ENCODE measurements around the gene SIGLEC1.

Gene SIGLEC1

DNA sequence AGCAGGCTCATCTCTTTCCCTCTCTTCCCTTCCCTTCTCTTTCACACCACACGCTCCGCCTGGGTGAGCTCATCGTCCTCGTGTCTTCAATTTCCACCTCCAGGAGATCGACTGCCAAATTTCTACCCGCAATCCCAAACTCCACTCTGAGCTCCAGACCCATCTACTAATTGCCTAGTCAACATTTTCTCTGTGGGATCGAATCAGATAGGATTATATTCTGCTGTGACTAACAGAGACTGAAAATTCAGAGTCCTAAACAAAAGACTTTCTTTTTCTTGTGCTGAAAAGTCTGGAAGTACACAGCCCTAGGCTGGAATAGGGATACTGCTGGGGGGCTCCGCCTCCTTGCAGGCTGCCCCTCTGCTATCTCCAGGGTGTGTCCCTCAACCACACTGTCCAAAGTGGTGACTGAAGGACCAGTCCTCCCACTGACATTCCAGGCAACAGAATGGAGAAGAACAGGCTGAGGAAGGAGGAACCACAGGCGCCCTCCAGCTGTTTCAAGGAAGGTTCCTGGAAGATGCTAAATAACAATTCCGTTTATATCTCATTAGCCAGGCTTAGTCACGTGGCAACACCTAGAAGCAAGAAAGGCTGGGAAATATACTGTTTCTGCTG is 15.1 kb upstream of the SIGLEC1 start:
- DNase-seq, result no peak

DNA sequence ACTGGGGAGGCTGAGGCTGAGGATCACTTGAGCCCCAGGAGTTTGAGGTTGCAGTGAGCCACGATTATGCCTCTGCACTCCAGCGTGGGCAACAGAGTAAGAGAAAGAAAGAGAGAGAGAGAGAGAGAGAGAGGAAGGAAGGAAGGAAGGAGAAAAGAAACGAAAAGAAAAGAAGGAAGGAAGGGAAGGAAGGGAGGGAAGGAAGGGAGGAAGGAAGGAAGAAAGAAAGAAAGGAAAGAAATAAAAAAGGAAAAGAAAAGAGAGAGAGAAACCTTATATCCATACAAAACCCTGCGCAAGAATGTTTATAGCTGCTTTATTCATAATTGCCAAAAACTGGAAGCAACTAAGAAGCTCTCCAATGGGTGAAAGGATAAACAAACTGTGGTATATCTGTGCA is 12.0 kb upstream of the SIGLEC1 start:
- DNase-seq, result no peak

- no peak for DNase-seq
These were observed 10.9 kb upstream of the SIGLEC1 start for GRCh38 chr20:3723284-3723683.

GRCh38 chr20:3721912-3722311 is 9.5 kb upstream of the SIGLEC1 start:
- no peak for DNase-seq

GRCh38 chr20:3720626-3721025 is 8.2 kb upstream of the SIGLEC1 start:
- no peak for DNase-seq

DNA sequence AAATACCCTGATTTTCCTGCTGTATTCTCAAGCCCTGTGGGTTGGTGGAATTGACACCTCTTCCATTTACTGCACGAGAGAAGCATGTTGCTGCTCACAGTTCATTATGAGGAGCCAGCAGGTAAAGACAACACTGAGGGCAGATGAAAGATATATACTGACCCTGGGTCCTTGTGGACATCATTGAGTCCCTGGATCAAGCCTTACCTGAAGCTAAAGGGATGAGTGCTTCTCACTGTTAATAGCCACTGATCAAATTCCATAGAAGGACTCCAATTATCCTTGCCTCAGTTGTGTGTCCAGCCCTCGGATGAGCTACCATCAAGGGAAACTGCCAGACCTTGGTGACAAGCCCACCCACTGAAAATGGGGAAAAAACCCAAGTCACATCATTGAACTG is 7.7 kb upstream of the SIGLEC1 start:
- DNase-seq, result no peak

GRCh38 chr20:3719046-3719445 is 6.6 kb upstream of the SIGLEC1 start:
- no peak for DNase-seq

DNA sequence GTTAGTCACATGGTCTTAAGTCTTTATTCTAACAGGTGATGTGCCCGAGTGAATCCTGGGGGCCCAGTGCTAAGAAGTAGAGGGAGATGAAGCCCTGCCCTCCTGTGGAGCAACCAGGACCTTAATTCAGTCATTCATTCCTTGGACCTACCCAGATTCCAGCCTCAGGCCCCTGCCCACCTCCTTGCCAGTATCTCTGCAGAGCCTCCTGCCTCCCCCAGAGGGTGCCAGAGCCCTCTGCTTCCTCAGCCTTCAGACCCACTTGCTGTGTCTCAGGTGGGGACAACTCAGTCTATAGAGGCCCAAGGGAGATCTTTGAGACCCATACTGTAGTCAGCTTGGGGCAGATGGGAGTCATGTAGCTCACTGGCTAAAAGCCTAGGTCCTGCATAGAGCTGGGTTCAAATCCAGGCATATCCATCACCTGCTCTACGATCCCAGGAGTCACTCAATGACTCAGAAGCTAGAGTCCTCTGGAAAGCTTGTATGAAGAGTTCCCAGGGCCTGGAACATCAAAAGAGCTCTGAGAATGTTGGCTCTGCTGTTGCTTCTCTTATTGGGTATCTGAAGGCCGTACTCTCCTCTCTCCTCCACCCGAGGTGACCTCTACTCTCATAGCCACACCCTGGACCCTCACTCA is 3.9 kb upstream of the SIGLEC1 start:
- no peak for DNase-seq

DNA sequence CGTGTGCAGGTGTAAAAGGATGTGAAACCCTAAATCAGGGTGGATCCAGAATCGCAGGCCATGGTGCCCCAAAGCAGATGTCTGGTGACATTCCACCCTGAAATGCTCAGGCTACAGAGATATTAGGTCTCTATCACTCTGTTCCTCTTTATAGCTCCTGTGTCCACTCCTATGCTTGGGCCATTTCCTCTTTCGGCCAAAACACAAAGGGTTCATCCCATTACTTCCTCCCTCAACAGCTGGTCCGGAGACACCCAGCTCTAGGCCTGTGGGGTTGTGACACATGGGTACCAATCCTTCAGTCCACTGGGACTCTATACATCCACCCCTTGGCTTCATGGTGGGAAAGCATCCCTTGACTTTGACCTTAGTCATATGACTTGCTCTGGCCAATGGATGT is 1.7 kb upstream of the SIGLEC1 start:
- DNase-seq, result no peak

- DNase-seq, result no peak
These were observed 887 bp downstream of the SIGLEC1 start for GRCh38 chr20:3711484-3711941.

DNA sequence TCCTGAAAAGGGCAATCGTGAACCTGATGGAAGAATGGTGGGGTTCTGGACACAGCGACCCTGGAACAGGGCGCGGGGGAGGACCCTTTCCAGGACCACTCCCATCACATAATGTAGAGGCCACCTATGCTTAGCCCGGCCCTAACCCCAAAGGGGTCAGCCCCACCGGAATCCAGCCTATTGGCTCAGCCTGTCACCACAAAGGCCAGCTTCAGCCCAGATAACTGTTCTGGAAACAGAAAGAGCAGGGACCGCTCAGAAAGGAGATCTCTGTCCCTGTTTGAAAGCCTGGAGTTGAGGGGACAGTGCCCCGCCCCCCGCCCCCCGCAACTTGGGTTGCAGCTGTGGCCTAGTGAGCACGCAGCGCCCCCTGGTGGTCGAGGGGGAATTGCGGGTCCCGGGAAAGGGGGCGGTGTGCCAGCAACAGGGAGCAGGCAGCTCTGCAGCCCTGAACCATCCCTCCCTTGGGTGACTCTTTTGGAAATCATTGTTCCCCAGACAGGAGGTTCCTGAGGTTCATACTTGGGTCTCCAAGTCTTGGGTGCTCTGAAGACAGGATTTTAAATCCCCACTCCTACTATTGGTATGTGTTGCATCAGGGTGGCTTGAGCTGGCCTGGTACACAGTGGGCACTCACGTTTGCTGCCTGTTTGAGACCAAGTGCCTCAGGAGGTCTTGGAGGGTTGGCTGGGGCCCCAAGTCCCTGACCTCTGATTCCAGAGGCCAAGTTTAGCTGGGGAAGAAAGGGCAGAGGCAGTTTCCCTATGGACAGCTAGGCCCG is 1.5 kb downstream of the SIGLEC1 start:
- DNase-seq, result peak; percentile 86

- no peak for DNase-seq
These were observed 2.4 kb downstream of the SIGLEC1 start for GRCh38 chr20:3710011-3710466.

DNA sequence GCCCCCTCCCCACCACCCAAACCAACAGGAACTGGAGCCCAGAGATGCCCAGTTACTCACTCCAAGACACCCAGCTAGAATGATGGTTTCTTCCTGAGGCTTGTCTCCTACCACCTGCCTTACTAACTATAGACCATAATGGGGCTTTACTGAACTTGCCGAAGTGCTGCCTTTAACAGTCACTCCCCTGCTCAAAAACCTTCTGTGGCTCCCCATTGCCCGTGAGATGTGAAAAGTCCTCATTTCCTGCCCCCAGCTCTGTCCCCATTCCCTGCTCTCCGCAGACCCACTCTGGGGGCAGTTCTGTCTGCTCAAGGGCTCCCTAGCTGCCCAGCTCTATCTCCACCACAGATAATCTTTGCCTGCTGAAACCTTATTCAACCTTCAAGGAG is 4.9 kb downstream of the SIGLEC1 start:
- DNase-seq, result no peak

- DNase-seq, result no peak
These were observed 5.5 kb downstream of the SIGLEC1 start for GRCh38 chr20:3706774-3707507.

- no peak for DNase-seq
These were observed 6.2 kb downstream of the SIGLEC1 start for GRCh38 chr20:3705970-3706739.

GRCh38 chr20:3705491-3705969 is 6.9 kb downstream of the SIGLEC1 start:
- no peak for DNase-seq

DNA sequence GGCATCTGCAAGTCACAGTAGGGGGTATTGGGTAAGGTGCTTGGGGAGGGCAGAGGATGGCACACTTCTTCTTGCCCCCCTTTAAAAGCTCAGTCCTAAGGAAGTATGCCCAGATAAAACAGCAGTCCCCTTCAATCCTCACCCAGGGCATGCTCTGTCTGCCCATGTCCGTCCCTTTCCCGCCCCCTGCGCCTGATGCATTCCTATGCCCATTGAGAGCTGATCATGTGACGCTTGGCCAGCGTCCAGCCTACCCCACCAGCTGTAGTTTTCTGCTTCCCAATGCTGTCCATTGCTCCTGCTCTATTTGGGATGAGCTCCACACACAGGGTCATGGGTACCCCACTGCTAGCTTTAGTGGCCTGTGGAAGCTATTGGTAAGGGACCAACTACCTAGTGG is 8.3 kb downstream of the SIGLEC1 start:
- no peak for DNase-seq

DNA sequence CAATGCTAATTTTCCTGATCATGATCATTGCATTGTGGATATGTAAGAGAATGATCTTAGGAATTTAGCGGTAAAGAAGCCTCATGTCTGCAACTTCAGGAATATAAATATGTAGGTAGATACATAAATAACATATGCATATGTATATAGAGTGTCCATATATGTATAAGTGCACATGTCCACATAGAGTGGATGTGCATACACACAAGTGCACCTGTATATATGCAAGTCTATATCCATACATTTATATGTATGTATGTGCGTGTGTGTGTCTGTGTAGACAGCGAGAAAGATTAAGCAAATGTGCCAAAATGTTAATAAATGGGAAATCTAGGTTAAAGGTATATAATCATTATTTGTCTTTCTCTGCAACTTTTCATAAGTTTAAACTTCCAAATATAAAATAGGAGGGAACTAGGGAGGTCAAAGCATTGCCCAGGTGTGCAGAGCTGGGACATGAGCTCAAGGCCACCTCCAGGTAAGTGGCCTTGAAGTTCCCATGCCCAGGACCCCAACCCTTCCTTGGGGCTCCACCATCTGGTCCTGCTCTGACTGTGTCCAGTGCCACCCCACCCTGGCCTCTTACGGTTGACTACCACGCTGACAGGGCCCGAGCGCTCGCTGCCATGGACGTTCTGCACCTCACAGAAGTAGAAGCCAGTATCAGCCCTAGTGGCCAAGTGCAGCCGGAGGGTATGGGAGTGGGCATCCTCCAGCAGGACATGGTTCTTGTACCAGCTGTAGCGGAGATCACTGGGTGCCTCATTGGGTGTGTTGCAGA is 9.6 kb downstream of the SIGLEC1 start:
- no peak for DNase-seq

- DNase-seq, result no peak
These were observed 11.1 kb downstream of the SIGLEC1 start for GRCh38 chr20:3701061-3701998.

- no peak for DNase-seq
These were observed 13.4 kb downstream of the SIGLEC1 start for GRCh38 chr20:3699037-3699436.

All from femur (tissue), 1 donor.